Measurements from ENCODE around the gene DYRK1A.
A peak's percentile ranks its signal among the peaks of the same experiment; 100 is the strongest.

The DYRK1A gene

DNA sequence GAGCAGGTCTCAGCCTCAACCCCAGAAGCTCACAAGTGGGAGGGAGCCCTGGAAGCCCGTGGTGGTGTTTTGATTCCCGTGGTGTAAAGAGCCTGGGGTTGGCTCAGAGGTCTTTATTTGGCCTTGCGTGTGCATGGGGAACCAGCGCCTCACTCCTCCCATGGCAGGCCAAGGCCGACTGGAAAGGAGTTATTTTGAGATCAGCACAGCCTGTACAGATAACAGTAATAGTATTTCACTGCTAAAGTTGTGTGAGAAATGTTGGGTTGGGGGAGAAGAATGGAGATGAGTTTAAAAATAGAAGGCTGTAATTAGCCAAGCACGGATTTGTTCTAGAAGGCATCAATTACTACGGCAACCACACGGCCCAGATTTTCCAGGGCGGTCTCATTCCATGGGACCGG is 186.5 kb downstream of the DYRK1A start:
- no peak for DNase-seq
- TF ChIP-seq GATA1 (IDR thresholded peaks at IDR 0.05; ENCODE audit: low read depth, low read length) (no peak), POLR2A (IDR thresholded peaks at IDR 0.05; ENCODE audit: low read length) (no peak)

DNA sequence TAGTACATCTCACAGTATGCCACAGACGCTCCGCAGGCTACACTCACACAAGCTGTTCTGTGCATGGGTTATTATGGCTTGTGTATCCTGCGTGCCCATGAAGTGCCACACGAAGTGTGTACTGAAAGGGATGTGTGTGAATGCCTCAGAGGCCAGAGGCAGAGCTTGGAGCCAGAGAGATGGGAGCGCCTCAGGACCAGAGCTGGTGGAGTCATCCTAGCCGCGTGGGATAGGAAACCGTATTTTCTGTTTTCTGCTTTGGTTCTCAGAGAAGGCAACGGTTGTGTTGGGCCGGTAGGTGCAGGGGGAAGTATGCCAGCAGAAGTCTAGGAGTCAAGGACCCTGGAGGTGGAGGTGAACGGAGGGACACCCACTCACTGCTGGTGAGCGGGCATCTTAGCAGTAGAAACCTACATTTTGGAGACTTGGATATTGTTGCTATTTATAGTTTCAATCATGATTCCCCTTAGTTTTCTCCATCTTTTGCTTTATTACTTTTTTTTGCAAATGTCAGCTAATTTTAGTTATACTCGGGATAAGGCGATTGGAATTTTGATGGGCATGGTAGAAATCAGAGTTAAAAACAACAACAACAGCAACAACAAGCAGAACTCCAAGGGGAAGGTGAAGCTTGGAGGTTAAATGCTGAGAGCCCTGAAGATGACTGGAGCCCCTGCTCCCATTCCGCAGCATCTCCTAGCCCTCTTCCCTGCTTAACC is 188.2 kb downstream of the DYRK1A start:
- TF ChIP-seq GATA1 (IDR thresholded peaks at IDR 0.05; ENCODE audit: low read depth, low read length) (no peak), POLR2A (IDR thresholded peaks at IDR 0.05; ENCODE audit: low read length) (no peak)

DNA sequence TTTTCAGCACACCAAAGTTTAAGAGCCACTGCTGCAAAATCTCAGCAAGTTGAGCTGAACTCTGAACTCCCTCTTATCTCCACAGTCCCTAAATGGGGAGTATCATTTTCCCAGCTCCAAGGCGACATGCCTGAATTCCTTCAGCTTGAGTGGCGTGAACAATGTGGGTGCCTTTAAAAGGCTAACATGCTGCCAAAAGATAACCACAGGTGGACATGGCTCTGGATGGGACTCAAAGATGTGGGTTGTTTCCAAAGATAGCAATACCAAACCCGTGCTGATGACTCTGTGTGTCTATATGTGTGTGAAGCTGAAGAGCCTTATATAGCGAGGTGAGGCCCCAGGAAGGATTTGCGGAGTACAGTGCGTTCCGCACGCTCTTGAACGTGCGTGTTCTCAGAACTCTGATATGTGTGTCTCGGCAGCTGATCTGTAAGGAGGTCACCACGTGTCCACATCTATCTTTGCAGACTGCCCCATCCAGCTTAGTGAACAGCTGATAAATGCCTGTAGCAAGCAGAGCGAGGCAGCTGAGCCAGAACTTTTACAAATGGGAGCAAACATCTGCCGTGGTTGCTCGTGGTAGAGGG is 189.2 kb downstream of the DYRK1A start:
- no peak for DNase-seq
- TF ChIP-seq GATA1 (IDR thresholded peaks at IDR 0.05; ENCODE audit: low read depth, low read length) (no peak), POLR2A (IDR thresholded peaks at IDR 0.05; ENCODE audit: low read length) (no peak)

More for the DNA sequence above, 188.2 kb downstream of the DYRK1A start:
- no peak for DNase-seq

DNA sequence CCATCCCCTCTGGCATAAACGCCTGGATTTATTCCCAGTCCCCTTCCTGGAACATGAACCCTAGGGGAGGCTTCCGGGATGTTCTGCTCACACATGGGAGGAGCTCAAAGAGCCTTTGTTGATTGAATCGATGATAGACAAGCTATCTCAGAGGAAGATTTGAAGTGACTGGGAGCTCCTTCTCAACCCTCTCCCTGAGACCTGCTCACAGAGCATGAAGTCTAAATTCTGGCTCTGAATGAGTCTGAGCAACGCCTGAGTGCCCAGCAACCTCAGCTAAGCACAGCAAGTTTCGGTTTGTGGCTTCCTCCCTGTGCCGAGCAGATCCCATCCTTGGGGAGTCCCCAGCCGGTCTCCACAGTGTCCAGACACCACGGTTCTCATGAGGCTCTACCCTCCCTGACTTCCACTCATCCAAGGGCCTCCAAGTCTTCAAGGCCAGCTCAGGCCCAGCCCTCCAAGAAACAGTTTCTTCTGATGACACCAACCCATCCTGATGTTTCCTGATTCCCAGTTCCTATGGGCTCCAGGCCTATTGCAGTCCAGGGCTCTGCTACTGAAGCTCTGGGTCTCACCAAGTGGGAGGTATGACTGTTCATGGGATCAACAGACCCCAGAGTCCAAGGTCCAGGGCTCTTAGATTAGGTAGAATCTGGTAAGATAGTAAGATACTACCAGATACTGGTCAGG is 190.8 kb downstream of the DYRK1A start:
- TF ChIP-seq GATA1 (IDR thresholded peaks at IDR 0.05; ENCODE audit: low read depth, low read length) (no peak), POLR2A (IDR thresholded peaks at IDR 0.05; ENCODE audit: low read length) (no peak)
- no peak for DNase-seq

DNA sequence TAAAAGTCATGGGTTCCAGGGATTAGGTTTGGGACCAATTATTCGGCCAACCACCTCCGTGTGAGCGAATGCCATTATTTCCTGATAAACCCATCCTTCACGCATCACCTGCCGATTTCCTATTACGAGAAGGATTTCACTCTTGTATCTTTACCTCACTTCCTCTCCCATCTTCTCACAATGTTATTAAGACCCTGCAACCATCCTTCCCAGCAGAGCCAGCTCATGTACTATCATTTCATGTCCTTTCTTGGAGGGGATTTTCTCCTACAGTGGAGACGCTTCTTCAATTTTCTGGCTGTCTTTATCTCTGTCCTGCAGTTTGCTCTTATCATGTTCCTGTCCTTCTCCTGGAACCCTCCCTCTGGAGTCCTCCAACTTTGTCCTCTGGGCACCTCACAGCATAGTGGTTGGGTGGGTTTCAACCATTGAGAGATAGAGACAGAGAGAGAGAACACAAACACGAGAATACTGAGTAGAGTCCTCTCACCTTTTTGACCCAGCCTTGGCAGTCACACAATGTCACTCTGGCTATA is 192.2 kb downstream of the DYRK1A start:
- TF ChIP-seq POLR2A (IDR thresholded peaks at IDR 0.05; ENCODE audit: low read length) (no peak), GATA1 (IDR thresholded peaks at IDR 0.05; ENCODE audit: low read depth, low read length) (no peak)
- DNase-seq: peak; percentile 49 to 81

DNA sequence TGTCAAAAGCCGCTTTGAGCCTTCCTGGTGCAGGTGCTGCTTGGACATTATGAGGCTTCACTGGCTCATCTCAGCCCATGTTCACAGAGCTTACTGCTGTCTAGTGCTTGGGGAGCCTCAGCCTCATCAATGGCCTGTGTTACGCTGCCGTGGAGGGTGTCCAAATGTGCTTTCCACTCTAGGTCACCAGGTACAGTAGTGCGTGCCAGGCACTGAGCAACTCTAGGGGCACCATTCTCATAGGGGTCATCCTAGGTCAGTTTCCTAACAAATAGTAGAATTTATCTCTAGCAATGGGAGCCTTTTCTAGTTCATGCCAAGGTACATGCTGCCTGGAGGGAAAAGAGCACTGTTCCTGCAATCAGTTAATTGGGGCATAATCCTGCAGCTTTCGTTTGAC is 193.8 kb downstream of the DYRK1A start:
- no peak for DNase-seq
- no peak for TF ChIP-seq GATA1 (IDR thresholded peaks at IDR 0.05; ENCODE audit: low read depth, low read length)
- TF ChIP-seq POLR2A (IDR thresholded peaks at IDR 0.05; ENCODE audit: low read length): no peak

DNA sequence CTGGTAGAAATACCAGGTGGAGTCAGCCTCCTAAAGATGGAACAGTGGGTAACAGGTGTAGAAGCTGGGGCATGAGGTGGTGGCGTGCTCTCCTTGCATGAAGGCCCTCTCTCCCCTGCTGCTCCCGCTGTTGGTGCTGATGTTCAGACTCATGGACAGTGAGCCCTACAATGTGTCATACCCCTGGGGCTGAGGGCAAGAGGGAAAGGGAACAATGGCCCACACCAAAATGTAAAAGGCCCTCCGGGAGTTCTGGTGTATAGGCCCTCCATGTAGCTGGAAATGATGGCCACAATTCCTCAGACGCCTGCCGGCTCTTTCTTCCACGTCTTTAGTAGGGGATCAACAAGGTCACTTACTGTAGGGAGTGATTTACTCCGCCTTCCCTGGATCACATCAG is 194.9 kb downstream of the DYRK1A start:
- no peak for TF ChIP-seq GATA1 (IDR thresholded peaks at IDR 0.05; ENCODE audit: low read depth, low read length)
- no peak for TF ChIP-seq POLR2A (IDR thresholded peaks at IDR 0.05; ENCODE audit: low read length)
- DNase-seq: no peak

DNA sequence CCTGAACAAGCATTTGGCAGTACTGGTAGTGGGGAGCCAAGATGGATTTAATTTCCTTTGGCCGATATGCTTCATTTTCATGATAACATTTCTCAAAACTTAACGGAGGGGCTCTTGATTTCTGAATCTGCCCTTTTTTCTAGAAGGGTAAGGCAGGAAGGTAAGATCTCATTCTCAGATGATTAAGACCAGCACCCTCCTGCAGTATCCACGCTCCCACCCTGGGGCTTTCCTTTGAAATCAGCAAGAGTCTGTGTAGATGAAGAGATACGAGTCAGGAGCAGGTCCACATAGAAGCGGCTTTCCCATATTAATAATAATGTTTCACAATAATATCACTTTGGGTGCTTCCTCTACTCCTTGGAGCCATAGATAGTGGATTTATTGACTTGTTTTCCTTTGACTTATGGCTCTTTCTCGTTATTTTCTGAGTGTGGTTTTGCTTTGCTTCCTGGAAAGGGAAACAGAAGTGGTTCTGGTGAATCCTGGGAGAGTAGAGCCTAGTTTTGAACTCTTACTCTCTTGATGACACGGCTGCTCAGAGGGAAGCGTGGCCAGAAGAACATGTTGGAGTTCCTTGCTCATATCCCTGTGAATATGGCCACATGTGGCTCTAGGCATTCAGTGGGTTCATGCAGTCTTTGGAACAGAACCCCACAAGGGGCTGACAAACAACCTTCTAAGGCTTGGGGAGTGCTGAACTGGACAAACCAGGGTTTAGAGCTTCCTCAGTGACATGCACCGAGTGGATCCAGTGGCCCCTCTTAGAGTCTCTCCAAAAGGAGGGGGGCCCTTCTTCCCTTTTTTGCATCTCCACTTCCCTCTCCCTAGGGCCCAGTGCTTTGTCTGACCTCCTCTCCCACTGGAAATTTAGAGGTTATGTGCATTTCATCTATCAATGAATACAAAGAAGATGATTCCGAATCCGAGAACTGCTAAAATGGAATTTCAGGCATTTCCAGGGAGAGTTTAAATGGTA is 195.7 kb downstream of the DYRK1A start:
- no peak for DNase-seq
- no peak for TF ChIP-seq GATA1 (IDR thresholded peaks at IDR 0.05; ENCODE audit: low read depth, low read length)
- no peak for TF ChIP-seq POLR2A (IDR thresholded peaks at IDR 0.05; ENCODE audit: low read length)

DNA sequence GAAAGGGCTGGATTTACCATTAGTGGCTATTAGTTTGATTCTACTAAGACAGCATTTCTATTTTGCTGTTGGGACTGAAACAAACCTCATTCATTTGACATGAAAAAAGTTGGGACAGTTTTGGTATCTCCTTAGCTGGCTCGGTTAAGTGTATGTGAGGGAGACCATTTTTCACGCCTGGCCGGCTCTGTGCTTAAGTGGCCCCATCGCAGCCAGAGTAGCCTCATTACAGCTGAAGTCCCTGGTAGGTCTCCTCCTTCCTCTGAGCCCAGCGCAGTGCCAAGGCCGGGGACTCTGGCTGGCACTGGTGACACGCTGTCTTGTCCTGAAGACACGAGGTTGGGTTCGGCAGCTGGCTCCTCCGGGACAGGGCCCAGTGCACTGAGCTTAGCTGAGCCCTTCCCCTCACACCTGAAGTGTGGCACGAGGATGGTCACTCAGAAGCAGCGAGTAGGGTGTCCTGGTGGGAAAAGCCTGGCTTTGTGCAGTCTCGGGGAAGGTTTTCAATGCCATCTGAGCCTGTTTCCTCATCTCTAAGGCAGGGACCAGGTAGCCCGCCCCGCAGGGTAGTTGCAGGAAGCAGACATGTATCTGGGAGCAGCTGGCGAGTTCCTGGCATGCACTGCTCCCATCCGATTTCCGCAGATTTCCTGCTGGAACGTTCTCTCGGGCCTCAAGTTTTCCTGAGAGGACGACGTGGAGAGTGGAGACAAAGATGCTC is 196.5 kb downstream of the DYRK1A start:
- DNase-seq: no peak
- TF ChIP-seq POLR2A (IDR thresholded peaks at IDR 0.05; ENCODE audit: low read length): no peak
- TF ChIP-seq GATA1 (IDR thresholded peaks at IDR 0.05; ENCODE audit: low read depth, low read length): no peak

DNA sequence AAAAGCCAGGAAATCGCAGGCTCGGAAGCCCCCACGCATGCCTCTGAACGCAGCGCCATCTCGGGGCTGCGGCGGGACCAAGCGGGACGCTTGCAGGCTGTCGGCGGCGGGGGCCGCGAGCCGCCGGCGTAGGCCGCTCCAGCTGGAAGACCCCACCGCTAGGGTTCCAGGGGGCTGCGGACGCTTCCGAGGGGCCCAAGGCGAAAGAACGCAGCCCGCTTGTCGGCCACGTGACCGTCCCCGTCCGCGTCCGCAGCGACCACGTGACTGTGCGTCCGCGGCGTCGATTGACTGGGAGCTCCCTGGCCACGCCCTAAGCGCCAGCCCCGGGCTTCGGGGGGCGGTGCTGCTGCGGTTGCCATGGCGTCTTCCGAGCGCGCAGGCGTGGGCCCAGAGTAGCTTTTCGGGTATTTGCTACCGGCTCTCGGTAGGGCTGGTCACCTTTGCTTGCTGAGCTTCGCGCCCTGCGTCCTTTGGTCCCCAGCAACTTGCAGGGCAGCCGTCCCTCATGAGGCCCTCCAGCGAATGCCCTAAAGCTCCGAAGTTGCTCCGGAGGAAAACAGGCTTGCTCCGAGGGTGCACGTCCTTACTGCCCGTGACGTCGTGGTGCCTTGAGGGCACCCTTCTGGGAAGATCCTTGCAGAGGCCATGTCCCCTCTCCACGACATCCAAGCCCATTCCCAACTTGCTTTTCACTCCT is 197.2 kb downstream of the DYRK1A start:
- TF ChIP-seq POLR2A (IDR thresholded peaks at IDR 0.05; ENCODE audit: low read length) (peak; percentile 80), GATA1 (IDR thresholded peaks at IDR 0.05; ENCODE audit: low read depth, low read length) (no peak)
- peak; percentile 96 for DNase-seq

DNA sequence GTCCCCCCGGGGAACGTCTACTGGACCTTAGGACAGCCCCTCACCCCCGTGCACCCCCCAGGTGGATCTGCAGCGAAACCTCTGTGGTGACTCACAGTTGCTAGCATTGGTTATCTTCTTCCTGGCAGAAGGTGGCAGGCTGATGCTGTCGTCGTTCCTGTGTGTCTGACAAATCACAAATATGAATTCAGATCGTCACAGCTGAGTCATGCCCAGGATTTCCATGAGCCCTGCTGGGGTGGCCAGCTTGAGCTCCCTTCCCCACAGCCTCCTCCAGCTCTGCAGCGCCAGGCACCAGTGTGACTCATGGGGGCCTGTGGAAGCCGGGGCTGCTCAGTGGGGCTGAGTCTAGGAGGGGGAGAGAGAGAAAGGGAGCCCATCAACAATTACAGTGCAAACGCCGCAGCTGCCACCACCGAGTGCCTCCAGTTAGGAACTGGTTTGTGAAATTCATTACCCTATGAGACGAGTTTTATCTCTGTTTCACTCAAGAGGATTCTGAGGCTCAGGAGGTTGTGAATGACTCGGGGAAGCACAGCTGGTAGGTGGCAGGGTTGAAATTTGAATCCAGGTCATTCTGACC is 197.9 kb downstream of the DYRK1A start:
- TF ChIP-seq POLR2A (IDR thresholded peaks at IDR 0.05; ENCODE audit: low read length) (peak; percentile 9), GATA1 (IDR thresholded peaks at IDR 0.05; ENCODE audit: low read depth, low read length) (no peak)
- DNase-seq: peak; percentile 92 to 94

Measured in erythroblast (primary cell).